NT2/D1 (cell line): Measurements from ENCODE around the gene RAB40B.

Experiments used
- DNase-seq: peaks from one replicate; pipeline ENCODE4 v3.0.0-alpha.2; 2011; ENCODE audit warnings: low read depth, low spot score
- H3K27me3 ChIP-seq: 2 replicates; pipeline ENCODE4 v1.6.0; 2011; ENCODE audit warnings: mild to moderate bottlenecking; ENCODE audit not compliant: insufficient read length, insufficient read depth
- H3K36me3 ChIP-seq: 2 replicates; pipeline ENCODE4 v1.6.1; 2011; ENCODE audit warnings: mild to moderate bottlenecking, low read length, mixed read lengths; ENCODE audit not compliant: insufficient read depth, insufficient read length
- H3K4me1 ChIP-seq: 2 replicates; pipeline ENCODE4 v1.5.1; 2011; ENCODE audit not compliant: insufficient read depth, insufficient read length
- H3K4me3 ChIP-seq: 2 replicates; pipeline ENCODE4 v1.5.1; 2011; ENCODE audit warnings: low read depth; ENCODE audit not compliant: insufficient read length
- H3K9ac ChIP-seq: 2 replicates; pipeline ENCODE4 v1.6.0; 2011; ENCODE audit warnings: low read depth; ENCODE audit not compliant: insufficient read length
- H3K9me3 ChIP-seq: 2 replicates; pipeline ENCODE4 v1.5.1; 2011; ENCODE audit warnings: mild to moderate bottlenecking, low read length; ENCODE audit not compliant: insufficient read depth
- SUZ12 ChIP-seq: IDR thresholded peaks from 2 replicates; pipeline ENCODE4 v1.6.1; 2011; ENCODE audit not compliant: insufficient read length, insufficient read depth; ENCODE audit errors: extremely low read depth
- YY1 ChIP-seq: IDR thresholded peaks from 2 replicates; pipeline ENCODE4 v1.6.1; 2011; ENCODE audit not compliant: insufficient read length, insufficient read depth
- ZNF274 ChIP-seq: IDR thresholded peaks from 2 replicates; pipeline ENCODE4 v1.6.1; 2011; ENCODE audit warnings: mild to moderate bottlenecking, low read depth, low read length

The RAB40B gene

GRCh38 chr17:82709676-82710498 is 11.4 kb upstream of the RAB40B start:
- DNase-seq = no peak
- H3K27me3 ChIP-seq = no peaks in the 10 kb centered on the region
- H3K9ac ChIP-seq = no peak overlapping the region
- H3K36me3 ChIP-seq = no peaks in the 10 kb centered on the region
- no peak overlapping the region for H3K4me3 ChIP-seq
- H3K4me1 ChIP-seq = peaks cover 7% of the 10 kb centered on the region
- no peak for TF ChIP-seq ZNF274
- no peak for TF ChIP-seq YY1
- TF ChIP-seq SUZ12 = no peak
- H3K9me3 ChIP-seq = no peaks in the 10 kb centered on the region

- TF ChIP-seq YY1 (no peak), SUZ12 (no peak), ZNF274 (no peak)
- H3K9me3 ChIP-seq = no peaks in the 10 kb centered on the region
- no peaks in the 10 kb centered on the region for H3K27me3 ChIP-seq
- no peaks in the 10 kb centered on the region for H3K36me3 ChIP-seq
- peaks cover 7% of the 10 kb centered on the region for H3K4me1 ChIP-seq
- H3K4me3 ChIP-seq = no peak overlapping the region
- H3K9ac ChIP-seq = no peak overlapping the region
- DNase-seq = no peak
Observed at GRCh38 chr17:82709024-82709675, 10.7 kb upstream of the RAB40B start.

GRCh38 chr17:82705756-82706155 is 7.3 kb upstream of the RAB40B start:
- Histone ChIP-seq H3K9ac (no peak overlapping the region), H3K27me3 (peaks cover 4% of the 10 kb centered on the region), H3K4me3 (no peak overlapping the region), H3K9me3 (no peaks in the 10 kb centered on the region), H3K36me3 (no peaks in the 10 kb centered on the region), H3K4me1 (peaks cover 12% of the 10 kb centered on the region)
- no peak for TF ChIP-seq YY1
- no peak for DNase-seq

GRCh38 chr17:82704886-82705285 is 6.4 kb upstream of the RAB40B start:
- no peak for TF ChIP-seq YY1
- no peak for TF ChIP-seq SUZ12
- no peak for TF ChIP-seq ZNF274
- H3K9ac ChIP-seq = no peak overlapping the region
- H3K36me3 ChIP-seq = no peaks in the 10 kb centered on the region
- H3K4me1 ChIP-seq = peaks cover 12% of the 10 kb centered on the region
- no peak for DNase-seq
- H3K4me3 ChIP-seq = no peak overlapping the region
- H3K9me3 ChIP-seq = no peaks in the 10 kb centered on the region
- H3K27me3 ChIP-seq = peaks cover 13% of the 10 kb centered on the region

- no peak for DNase-seq
- H3K4me1 ChIP-seq = peaks cover 10% of the 10 kb centered on the region
- TF ChIP-seq ZNF274 (no peak), YY1 (no peak), SUZ12 (no peak)
- peaks cover 19% of the 10 kb centered on the region for H3K27me3 ChIP-seq
- H3K9me3 ChIP-seq = no peaks in the 10 kb centered on the region
- H3K4me3 ChIP-seq = no peak overlapping the region
- H3K36me3 ChIP-seq = no peaks in the 10 kb centered on the region
- H3K9ac ChIP-seq = no peak overlapping the region
Observed at GRCh38 chr17:82703935-82704865, 5.7 kb upstream of the RAB40B start.

GRCh38 chr17:82703036-82703745 is 4.7 kb upstream of the RAB40B start:
- Histone ChIP-seq H3K4me3 (no peak overlapping the region), H3K27me3 (peaks cover 23% of the 10 kb centered on the region), H3K9ac (no peak overlapping the region), H3K9me3 (no peaks in the 10 kb centered on the region), H3K4me1 (peaks cover 11% of the 10 kb centered on the region), H3K36me3 (no peaks in the 10 kb centered on the region)
- no peak for TF ChIP-seq ZNF274
- TF ChIP-seq SUZ12 = no peak
- no peak for DNase-seq
